Measurements from ENCODE around the gene RAPGEF3.

The RAPGEF3 gene

DNA sequence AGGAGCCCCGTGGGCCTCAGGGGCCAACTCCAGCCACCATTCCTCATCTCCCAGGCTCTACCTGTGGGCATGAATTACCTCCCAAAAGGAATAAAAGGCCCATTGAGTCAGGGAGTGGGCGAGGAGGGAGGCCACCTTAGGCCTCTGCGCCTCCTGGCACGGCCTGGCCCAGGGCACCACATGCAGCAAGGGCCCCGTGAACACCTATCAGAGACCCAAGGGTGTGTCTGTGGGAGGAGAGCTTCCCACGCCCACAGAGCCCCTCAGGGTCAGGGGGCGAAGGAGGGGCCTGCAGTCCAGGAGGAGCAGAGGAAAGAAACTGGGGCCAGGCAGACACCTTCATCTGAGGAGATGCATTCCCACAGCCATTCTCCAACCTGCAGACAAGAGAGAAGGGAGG, 12.2 kb downstream of the RAPGEF3 start:
- no peak for TF ChIP-seq CTCF (IDR thresholded peaks at IDR 0.05; ENCODE audit: low read depth, low read length, missing control alignments)
- in situ Hi-C loops (cut with HindIII; ENCODE audit: low sequenced_read_pairs): no loop called here
- H3K4me3 ChIP-seq (ENCODE audit: low read depth, low read length): no peak overlapping the region
- DNase-seq (ENCODE audit: low read depth): no peak

DNA sequence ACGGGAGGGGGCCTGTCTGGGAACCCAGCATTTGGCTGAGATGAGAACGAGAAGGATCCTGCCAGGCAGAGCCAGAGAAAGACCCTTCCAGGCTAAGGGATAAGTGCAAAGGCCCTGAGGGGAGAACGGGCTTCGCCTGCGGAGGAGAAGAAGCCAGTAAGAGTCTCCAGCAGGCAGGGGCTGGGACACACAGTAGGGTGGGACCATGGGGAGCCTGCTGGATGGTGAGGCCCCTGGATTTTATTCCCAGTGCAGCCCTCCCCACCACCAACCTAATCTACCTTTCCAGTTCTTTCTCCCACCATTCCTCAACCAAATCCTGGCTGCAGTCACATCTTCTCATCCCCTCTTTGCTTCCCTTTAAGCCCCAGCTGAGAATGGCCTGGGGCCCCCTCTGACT, 12.6 kb downstream of the RAPGEF3 start:
- H3K4me3 ChIP-seq (ENCODE audit: low read depth, low read length): no peak overlapping the region
- no peak for TF ChIP-seq CTCF (IDR thresholded peaks at IDR 0.05; ENCODE audit: low read depth, low read length, missing control alignments)
- DNase-seq (ENCODE audit: low read depth): no peak
- in situ Hi-C loops (cut with HindIII; ENCODE audit: low sequenced_read_pairs): no loop called here

DNA sequence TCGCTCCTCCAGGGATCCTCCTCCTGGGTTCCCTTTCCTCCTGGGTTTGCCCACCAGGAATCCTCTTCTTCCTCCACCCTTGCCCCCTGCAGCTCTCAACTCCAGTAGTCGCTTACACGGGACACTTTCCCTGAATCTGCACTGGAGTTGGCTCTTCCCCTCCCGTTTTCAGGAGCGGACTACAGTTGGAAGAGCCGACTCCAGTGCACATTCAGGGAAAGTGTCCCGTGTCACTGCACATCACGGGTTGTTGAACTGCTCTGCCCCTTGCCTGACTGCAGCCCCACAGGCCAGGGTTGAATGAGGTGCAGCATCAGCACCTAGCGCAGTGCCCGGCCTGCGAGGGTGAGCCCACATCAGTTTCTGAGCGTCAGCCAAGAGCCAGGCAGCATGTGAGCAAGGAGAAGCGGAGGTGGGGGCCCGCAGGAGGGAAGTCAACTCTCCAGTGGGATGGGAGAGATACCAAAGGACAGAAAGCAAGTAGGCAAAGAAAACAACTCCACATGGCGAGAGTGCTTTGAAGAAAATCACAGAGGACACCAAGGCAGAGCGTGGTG, 13.1 kb downstream of the RAPGEF3 start:
- in situ Hi-C loops (cut with HindIII; ENCODE audit: low sequenced_read_pairs): no loop called here
- TF ChIP-seq CTCF (IDR thresholded peaks at IDR 0.05; ENCODE audit: low read depth, low read length, missing control alignments): no peak
- DNase-seq (ENCODE audit: low read depth): no peak
- H3K4me3 ChIP-seq (ENCODE audit: low read depth, low read length): no peak overlapping the region

DNA sequence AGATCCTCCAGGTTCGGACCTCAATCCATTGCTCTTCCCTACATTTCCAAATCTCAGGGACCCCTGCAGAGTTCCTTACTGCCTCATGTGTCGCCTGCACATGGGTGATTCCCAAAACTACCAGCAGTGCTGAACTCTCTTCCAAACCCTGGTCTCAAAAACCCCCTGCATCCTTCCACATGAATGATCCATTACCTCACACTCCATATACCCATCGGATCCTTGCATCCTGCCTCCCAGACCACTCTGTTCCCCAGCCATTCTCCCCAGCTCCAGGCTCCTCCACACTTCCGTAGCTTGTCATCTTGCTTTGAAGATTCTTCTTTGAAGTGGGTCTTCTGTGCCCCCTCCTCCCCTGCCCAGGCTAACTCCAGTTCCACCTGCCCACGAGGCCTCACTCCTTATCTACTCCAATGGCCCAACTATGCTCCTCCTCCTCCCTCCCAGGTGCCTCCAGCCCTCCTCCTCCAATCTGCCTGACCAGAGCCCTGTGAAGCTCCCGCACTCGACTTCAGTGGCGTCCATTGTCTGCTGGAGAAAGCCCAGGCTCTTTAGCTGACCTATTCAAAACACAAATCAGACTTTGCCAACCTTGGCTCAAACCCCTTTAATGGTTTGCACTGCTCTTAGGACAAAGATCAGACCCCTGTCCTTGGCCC, 13.8 kb downstream of the RAPGEF3 start:
- TF ChIP-seq CTCF (IDR thresholded peaks at IDR 0.05; ENCODE audit: low read depth, low read length, missing control alignments): no peak
- in situ Hi-C loops (cut with HindIII; ENCODE audit: low sequenced_read_pairs): no loop called here
- no peak overlapping the region for H3K4me3 ChIP-seq (ENCODE audit: low read depth, low read length)
- no peak for DNase-seq (ENCODE audit: low read depth)

- TF ChIP-seq CTCF (IDR thresholded peaks at IDR 0.05; ENCODE audit: low read depth, low read length, missing control alignments): peak; percentile 34
- no peak for DNase-seq (ENCODE audit: low read depth)
- no peak overlapping the region for H3K4me3 ChIP-seq (ENCODE audit: low read depth, low read length)
- in situ Hi-C loops (cut with HindIII; ENCODE audit: low sequenced_read_pairs): no loop called here
Measured at GRCh38 chr12:47744005-47744651, 14.6 kb downstream of the RAPGEF3 start.

- H3K4me3 ChIP-seq (ENCODE audit: low read depth, low read length): no peak overlapping the region
- no peak for TF ChIP-seq CTCF (IDR thresholded peaks at IDR 0.05; ENCODE audit: low read depth, low read length, missing control alignments)
- no peak for DNase-seq (ENCODE audit: low read depth)
- in situ Hi-C loops (cut with HindIII; ENCODE audit: low sequenced_read_pairs): no loop called here
Measured at GRCh38 chr12:47743311-47743860, 15.3 kb downstream of the RAPGEF3 start.

Data from astrocyte of the cerebellum (primary cell).